ENCODE results near the gene PIP5KL1.
A peak's percentile ranks its signal among the peaks of the same experiment; 100 is the strongest.

PIP5KL1 gene

GRCh38 chr9:127949827-127950512 is 19.4 kb upstream of the PIP5KL1 start:
- CTCF ChIA-PET = interaction anchor here (17.2 kb wide), 1 partner anchor 83 kb away, joined by 247 read pairs; no protein-coding TSS in a partner anchor
- Mint-ChIP-seq H3K36me3 (peaks cover 50% of the 10 kb centered on the region), H3K4me3 (no peak overlapping the region), H3K27me3 (no peaks in the 10 kb centered on the region), H3K4me1 (peaks cover 79% of the 10 kb centered on the region), H3K9me3 (no peaks in the 10 kb centered on the region), H3K27ac (peak overlapping the region; percentile 78)
- no peak for DNase-seq

DNA sequence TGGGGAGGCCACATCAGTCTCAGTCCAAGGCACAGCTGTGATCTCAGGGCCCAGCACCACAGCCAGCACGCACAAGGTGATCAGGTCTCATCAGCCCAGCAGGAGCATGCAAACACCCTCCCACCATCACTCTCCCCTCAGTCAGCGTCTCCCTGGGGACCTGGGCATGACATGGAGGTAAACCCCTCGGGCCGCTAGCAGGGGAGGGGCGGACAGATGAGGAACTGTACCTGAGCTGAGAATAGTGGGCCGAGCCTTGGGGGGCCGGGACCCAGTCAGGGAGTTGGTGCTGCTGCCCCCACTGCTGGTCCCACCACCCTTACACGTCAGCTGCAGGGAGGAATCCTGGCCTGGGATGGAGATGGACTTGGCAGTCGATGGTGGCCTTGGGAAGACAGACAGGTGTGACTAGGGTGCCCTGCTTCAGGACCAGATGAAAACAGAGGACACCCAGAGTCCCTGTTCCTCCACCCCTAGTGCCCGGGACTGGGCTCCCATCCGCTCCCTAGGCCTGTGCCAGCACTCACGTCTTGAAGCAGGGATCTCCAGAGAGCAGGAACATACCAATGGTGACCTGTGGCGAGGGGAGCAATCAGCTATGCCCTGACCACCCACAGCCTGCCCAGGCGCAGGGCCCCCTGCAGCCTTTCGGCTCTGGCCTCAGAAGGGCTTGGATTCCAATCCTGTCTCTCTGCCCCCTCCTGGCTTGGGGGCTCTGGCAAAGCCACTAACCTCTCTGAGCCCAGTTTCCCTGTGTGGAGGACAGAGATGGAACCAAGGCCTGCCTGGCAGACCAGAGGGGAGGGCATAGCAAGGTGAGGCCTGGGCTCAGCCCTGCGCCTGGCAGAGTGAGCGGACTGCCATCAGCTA is 17.5 kb upstream of the PIP5KL1 start:
- peaks cover 60% of the 10 kb centered on the region for H3K36me3 Mint-ChIP-seq
- H3K27ac Mint-ChIP-seq = peak overlapping the region; percentile 78

GRCh38 chr9:127946728-127947127 is 16.2 kb upstream of the PIP5KL1 start:
- Mint-ChIP-seq H3K36me3 (peaks cover 65% of the 10 kb centered on the region), H3K27ac (no peak overlapping the region), H3K4me1 (peaks cover 62% of the 10 kb centered on the region), H3K9me3 (no peaks in the 10 kb centered on the region), H3K4me3 (no peak overlapping the region), H3K27me3 (peaks cover 3% of the 10 kb centered on the region)
- CTCF ChIA-PET = interaction anchor here (1.9 to 7.0 kb wide), 2 partner anchors 9 to 89 kb away, joined by 7 to 170 read pairs; no protein-coding TSS in a partner anchor
- no peak for DNase-seq

More for the DNA sequence above, 17.5 kb upstream of the PIP5KL1 start:
- H3K4me1 Mint-ChIP-seq = peaks cover 72% of the 10 kb centered on the region
- CTCF ChIA-PET = interaction anchor here (1.0 to 17.2 kb wide), 3 partner anchors 7 to 170 kb away, joined by 3 to 247 read pairs (median 7); no protein-coding TSS in a partner anchor
- peaks cover 3% of the 10 kb centered on the region for H3K27me3 Mint-ChIP-seq
- DNase-seq = no peak
- H3K4me3 Mint-ChIP-seq = no peak overlapping the region
- no peaks in the 10 kb centered on the region for H3K9me3 Mint-ChIP-seq

GRCh38 chr9:127945942-127946341 is 15.4 kb upstream of the PIP5KL1 start:
- H3K4me3 Mint-ChIP-seq = no peak overlapping the region
- no peak for DNase-seq
- peaks cover 68% of the 10 kb centered on the region for H3K36me3 Mint-ChIP-seq
- peaks cover 3% of the 10 kb centered on the region for H3K27me3 Mint-ChIP-seq
- H3K27ac Mint-ChIP-seq = no peak overlapping the region
- H3K4me1 Mint-ChIP-seq = peaks cover 56% of the 10 kb centered on the region
- no peaks in the 10 kb centered on the region for H3K9me3 Mint-ChIP-seq
- CTCF ChIA-PET = interaction anchor here (1.3 to 7.0 kb wide), 4 partner anchors 8 to 89 kb away, joined by 4 to 170 read pairs (median 44); no protein-coding TSS in a partner anchor

DNA sequence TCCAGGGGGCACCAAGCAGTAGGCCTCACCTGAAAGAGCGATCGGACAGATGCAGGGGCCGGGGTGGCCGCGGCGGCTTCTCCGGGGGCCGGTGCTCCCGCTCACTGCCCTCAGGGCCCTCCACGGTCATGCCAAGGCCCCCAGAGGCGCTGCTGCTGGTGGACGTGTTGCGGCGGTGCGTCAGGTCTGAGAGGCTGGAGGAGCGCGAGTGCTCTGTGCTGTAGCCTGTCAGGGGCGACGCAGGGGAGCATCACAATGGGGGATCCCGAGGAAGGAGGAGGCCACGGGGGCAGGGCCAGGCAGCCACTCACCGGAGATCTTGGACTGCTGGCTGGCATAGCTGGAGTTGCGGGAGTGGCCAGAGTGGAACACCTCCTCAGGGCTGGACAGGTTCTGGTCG is 14.8 kb upstream of the PIP5KL1 start:
- Mint-ChIP-seq H3K9me3 (no peaks in the 10 kb centered on the region), H3K27me3 (peaks cover 3% of the 10 kb centered on the region), H3K4me3 (no peak overlapping the region), H3K4me1 (peaks cover 54% of the 10 kb centered on the region), H3K36me3 (peaks cover 69% of the 10 kb centered on the region), H3K27ac (no peak overlapping the region)
- CTCF ChIA-PET = interaction anchor here (1.3 to 7.0 kb wide), 6 partner anchors 9 to 173 kb away, joined by 4 to 170 read pairs (median 38); no protein-coding TSS in a partner anchor
- DNase-seq = no peak

DNA sequence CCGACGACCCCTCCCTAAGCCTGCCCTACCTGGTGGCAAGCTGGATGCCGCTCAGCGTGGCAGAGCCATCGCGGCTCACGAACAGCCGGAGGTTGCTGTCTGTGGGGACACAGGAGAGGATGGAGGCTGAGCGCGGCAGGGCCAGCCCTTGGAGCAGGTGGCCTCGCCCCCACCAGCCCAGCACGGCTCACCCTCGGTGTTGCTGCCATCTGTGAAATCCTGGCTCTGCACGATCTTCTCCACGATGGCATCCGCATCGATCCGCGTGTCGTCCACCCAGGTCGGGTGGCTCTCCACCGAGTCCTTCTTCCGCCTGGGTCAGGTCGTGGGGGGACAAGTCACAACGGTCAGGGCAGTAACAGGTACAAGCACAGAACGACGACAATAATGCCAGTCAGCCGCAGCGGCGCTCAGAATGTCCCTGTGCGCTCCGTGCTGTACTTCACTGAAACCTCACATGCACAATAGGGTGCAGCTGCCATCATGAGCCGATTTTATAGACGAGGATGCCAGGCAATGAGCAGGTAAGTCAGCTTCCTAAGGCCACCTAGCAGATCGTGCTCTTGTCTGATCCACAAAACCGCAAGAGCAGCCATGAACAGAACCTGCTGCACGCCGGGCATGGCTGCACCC is 14.1 kb upstream of the PIP5KL1 start:
- Mint-ChIP-seq H3K4me1 (peaks cover 49% of the 10 kb centered on the region), H3K27ac (peak overlapping the region; percentile 67), H3K4me3 (no peak overlapping the region), H3K36me3 (peaks cover 71% of the 10 kb centered on the region), H3K9me3 (no peaks in the 10 kb centered on the region), H3K27me3 (peaks cover 3% of the 10 kb centered on the region)
- DNase-seq = no peak
- CTCF ChIA-PET = interaction anchor here (0.5 to 7.0 kb wide), 19 partner anchors 9 to 425 kb away, joined by 3 to 170 read pairs (median 5); no protein-coding TSS in a partner anchor

DNA sequence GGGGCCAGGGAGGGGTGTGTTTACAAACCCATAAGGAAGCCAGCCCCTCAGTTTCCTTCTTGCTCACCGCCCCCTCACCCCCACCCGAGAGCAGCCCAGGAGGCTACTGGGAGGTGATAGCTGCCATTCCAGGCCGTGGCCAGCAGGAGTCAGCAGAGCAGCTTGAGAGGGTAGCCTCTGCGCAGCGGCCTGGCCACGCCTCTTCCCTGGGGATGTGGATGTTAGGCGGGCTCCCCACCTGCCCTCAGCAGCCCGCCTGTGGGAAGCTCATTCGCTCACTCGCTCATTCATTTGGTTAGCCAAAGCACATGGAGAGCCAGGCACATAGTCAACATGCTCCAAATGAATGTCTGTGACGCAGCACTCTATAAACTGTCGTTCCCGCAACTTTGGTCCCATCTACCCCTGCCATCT is 13.2 kb upstream of the PIP5KL1 start:
- H3K27ac Mint-ChIP-seq = peak overlapping the region; percentile 86
- peak; percentile 87 for DNase-seq
- peaks cover 73% of the 10 kb centered on the region for H3K36me3 Mint-ChIP-seq
- H3K9me3 Mint-ChIP-seq = no peaks in the 10 kb centered on the region
- peaks cover 47% of the 10 kb centered on the region for H3K4me1 Mint-ChIP-seq
- peaks cover 3% of the 10 kb centered on the region for H3K27me3 Mint-ChIP-seq
- CTCF ChIA-PET = interaction anchor here (0.5 to 7.0 kb wide), 24 partner anchors 10 to 174 kb away, joined by 3 to 170 read pairs (median 5); no protein-coding TSS in a partner anchor
- H3K4me3 Mint-ChIP-seq = no peak overlapping the region

GRCh38 chr9:127943011-127943662 is 12.6 kb upstream of the PIP5KL1 start:
- peaks cover 73% of the 10 kb centered on the region for H3K36me3 Mint-ChIP-seq
- H3K9me3 Mint-ChIP-seq = no peaks in the 10 kb centered on the region
- CTCF ChIA-PET = interaction anchor here (0.7 to 7.0 kb wide), 21 partner anchors 11 to 175 kb away, joined by 3 to 170 read pairs (median 6); no protein-coding TSS in a partner anchor
- DNase-seq = no peak
- H3K4me3 Mint-ChIP-seq = no peak overlapping the region
- peaks cover 47% of the 10 kb centered on the region for H3K4me1 Mint-ChIP-seq
- peaks cover 3% of the 10 kb centered on the region for H3K27me3 Mint-ChIP-seq
- peak overlapping the region; percentile 86 for H3K27ac Mint-ChIP-seq

GRCh38 chr9:127942216-127943010 is 11.8 kb upstream of the PIP5KL1 start:
- no peak overlapping the region for H3K27ac Mint-ChIP-seq
- H3K27me3 Mint-ChIP-seq = peaks cover 10% of the 10 kb centered on the region
- peaks cover 70% of the 10 kb centered on the region for H3K36me3 Mint-ChIP-seq
- H3K4me1 Mint-ChIP-seq = peaks cover 46% of the 10 kb centered on the region
- H3K9me3 Mint-ChIP-seq = no peaks in the 10 kb centered on the region
- DNase-seq = peak; percentile 57
- H3K4me3 Mint-ChIP-seq = no peak overlapping the region
- CTCF ChIA-PET = interaction anchor here (0.6 to 7.0 kb wide), 17 partner anchors 10 to 175 kb away, joined by 3 to 170 read pairs (median 8); no protein-coding TSS in a partner anchor

- Mint-ChIP-seq H3K27me3 (peaks cover 13% of the 10 kb centered on the region), H3K36me3 (peaks cover 69% of the 10 kb centered on the region), H3K27ac (peak overlapping the region; percentile 62), H3K4me1 (peaks cover 47% of the 10 kb centered on the region), H3K4me3 (no peak overlapping the region), H3K9me3 (no peaks in the 10 kb centered on the region)
- DNase-seq = no peak
- CTCF ChIA-PET = interaction anchor here (1.2 to 7.0 kb wide), 12 partner anchors 9 to 176 kb away, joined by 4 to 170 read pairs (median 10); no protein-coding TSS in a partner anchor
These were observed 11.3 kb upstream of the PIP5KL1 start for GRCh38 chr9:127941961-127942215.

GRCh38 chr9:127941062-127941960 is 10.7 kb upstream of the PIP5KL1 start:
- peaks cover 13% of the 10 kb centered on the region for H3K27me3 Mint-ChIP-seq

GRCh38 chr9:127940593-127940992 is 10.0 kb upstream of the PIP5KL1 start:
- no peak overlapping the region for H3K4me3 Mint-ChIP-seq
- peaks cover 71% of the 10 kb centered on the region for H3K36me3 Mint-ChIP-seq
- DNase-seq = no peak

More at GRCh38 chr9:127941062-127941960, 10.7 kb upstream of the PIP5KL1 start:
- Mint-ChIP-seq H3K9me3 (no peaks in the 10 kb centered on the region), H3K4me1 (peaks cover 53% of the 10 kb centered on the region), H3K4me3 (no peak overlapping the region), H3K36me3 (peaks cover 68% of the 10 kb centered on the region), H3K27ac (peak overlapping the region; percentile 62)
- CTCF ChIA-PET = interaction anchor here (1.2 to 7.0 kb wide), 13 partner anchors 9 to 176 kb away, joined by 3 to 170 read pairs (median 9); no protein-coding TSS in a partner anchor
- DNase-seq = no peak

More at GRCh38 chr9:127940593-127940992, 10.0 kb upstream of the PIP5KL1 start:
- Mint-ChIP-seq H3K4me1 (peaks cover 58% of the 10 kb centered on the region), H3K9me3 (no peaks in the 10 kb centered on the region), H3K27me3 (peaks cover 13% of the 10 kb centered on the region), H3K27ac (peak overlapping the region; percentile 67)
- CTCF ChIA-PET = interaction anchor here (1.2 to 7.0 kb wide), 6 partner anchors 8 to 177 kb away, joined by 3 to 170 read pairs (median 10); no protein-coding TSS in a partner anchor

Measured in activated naive CD4-positive, alpha-beta T cell treated with anti-CD3 and anti-CD28 coated beads, Interleukin-2, amount 10 ng/mL, durations not matched to agents 7 days and 5 days (primary cell).